ENCODE results near the gene PIK3CB. TPM values are rescaled to one million over a fixed set of nuclear protein-coding genes. Genes with fewer than 3 reads are reported as not detected.

Gene PIK3CB
- total and polyA plus RNA-seq, 4 donors: 12.8 to 41.9 (median 27.5) TPM

GRCh38 chr3:138694287-138695007 is 140.3 kb downstream of the PIK3CB start:
- H3K4me1 ChIP-seq (ENCODE audit: control insufficient read depth in 5 of 5, insufficient read depth in 5 of 5, low read length in 5 of 5): no peaks in the 10 kb centered on the region
- no peak for DNase-seq
- WGBS, 2 donors: 75 to 83% methylated on average over 8 of the region's 8 CpGs
- H3K9ac ChIP-seq (ENCODE audit: insufficient read depth in 1 of 2, low read length in 2 of 2): no peak overlapping the region
- no peak for TF ChIP-seq CTCF (IDR thresholded peaks at IDR 0.05; ENCODE audit: control extremely low read depth, extremely low read depth)
- peaks cover 0 to 11% (median 2%) of the 10 kb centered on the region in 4 donors for H3K36me3 ChIP-seq (ENCODE audit: control insufficient read depth in 4 of 4, insufficient read depth in 4 of 4, low read length in 4 of 4)
- H3K27me3 ChIP-seq (ENCODE audit: control insufficient read depth in 3 of 3, insufficient read depth in 3 of 3, low read length in 2 of 3): no peaks in the 10 kb centered on the region
- ATAC-seq (ENCODE audit: insufficient read depth, low FRiP score): peak; percentile 87
- H3K9me3 ChIP-seq (ENCODE audit: control insufficient read depth in 4 of 4, insufficient read depth in 3 of 4, low read length in 3 of 4): no peaks in the 10 kb centered on the region
- no peak overlapping the region for H3K4me3 ChIP-seq
- peak overlapping the region in 1 of 2 donors; percentile 4 for H3K27ac ChIP-seq (ENCODE audit: low read depth in 1 of 2, low read length in 1 of 2)

GRCh38 chr3:138692152-138692551 is 142.6 kb downstream of the PIK3CB start:
- H3K36me3 ChIP-seq (ENCODE audit: control insufficient read depth in 4 of 4, insufficient read depth in 4 of 4, low read length in 4 of 4): peaks cover 0 to 11% (median 2%) of the 10 kb centered on the region in 4 donors
- TF ChIP-seq CTCF (IDR thresholded peaks at IDR 0.05; ENCODE audit: control extremely low read depth, extremely low read depth): no peak
- H3K9me3 ChIP-seq (ENCODE audit: control insufficient read depth in 4 of 4, insufficient read depth in 3 of 4, low read length in 3 of 4): no peaks in the 10 kb centered on the region
- no peaks in the 10 kb centered on the region for H3K27me3 ChIP-seq (ENCODE audit: control insufficient read depth in 3 of 3, insufficient read depth in 3 of 3, low read length in 2 of 3)
- no peak overlapping the region for H3K4me3 ChIP-seq
- peaks cover 0 to 2% (median 0%) of the 10 kb centered on the region in 5 donors for H3K4me1 ChIP-seq (ENCODE audit: control insufficient read depth in 5 of 5, insufficient read depth in 5 of 5, low read length in 5 of 5)
- H3K27ac ChIP-seq (ENCODE audit: low read depth in 1 of 2, low read length in 1 of 2): no peak overlapping the region
- H3K9ac ChIP-seq (ENCODE audit: insufficient read depth in 1 of 2, low read length in 2 of 2): no peak overlapping the region
- no peak for ATAC-seq (ENCODE audit: insufficient read depth, low FRiP score)
- WGBS, 2 donors: 49 to 77% methylated on average over 3 of the region's 3 CpGs
- no peak for DNase-seq

- no peak overlapping the region for H3K9ac ChIP-seq (ENCODE audit: insufficient read depth in 1 of 2, low read length in 2 of 2)
- peaks cover 0 to 11% (median 2%) of the 10 kb centered on the region in 4 donors for H3K36me3 ChIP-seq (ENCODE audit: control insufficient read depth in 4 of 4, insufficient read depth in 4 of 4, low read length in 4 of 4)
- DNase-seq (no peak), ATAC-seq (ENCODE audit: insufficient read depth, low FRiP score) (no peak)
- H3K4me3 ChIP-seq: no peak overlapping the region
- peaks cover 0 to 3% (median 0%) of the 10 kb centered on the region in 5 donors for H3K4me1 ChIP-seq (ENCODE audit: control insufficient read depth in 5 of 5, insufficient read depth in 5 of 5, low read length in 5 of 5)
- 33 to 92% methylated on average over 1 of the region's 1 CpG for WGBS, 2 donors
- no peaks in the 10 kb centered on the region for H3K9me3 ChIP-seq (ENCODE audit: control insufficient read depth in 4 of 4, insufficient read depth in 3 of 4, low read length in 3 of 4)
- H3K27me3 ChIP-seq (ENCODE audit: control insufficient read depth in 3 of 3, insufficient read depth in 3 of 3, low read length in 2 of 3): no peaks in the 10 kb centered on the region
- H3K27ac ChIP-seq (ENCODE audit: low read depth in 1 of 2, low read length in 1 of 2): no peak overlapping the region
- no peak for TF ChIP-seq CTCF (IDR thresholded peaks at IDR 0.05; ENCODE audit: control extremely low read depth, extremely low read depth)
These were observed 143.4 kb downstream of the PIK3CB start for GRCh38 chr3:138691351-138691750.

Measured in lung (tissue), 12 donors.